Measurements from ENCODE around the gene CNGA2. TPM values are rescaled to one million over a fixed set of nuclear protein-coding genes. Genes with fewer than 3 reads are reported as not detected.

CNGA2 gene
- total and polyA plus RNA-seq, 10 of the 15 experiments (the other 5 are each of a cell fraction or from before 2014, with no cell fraction given) = not detected

- TF ChIP-seq TBL1XR1 (IDR thresholded peaks at IDR 0.05; ENCODE audit: low read depth, low read length) = no peak
- TF ChIP-seq RFX5 (IDR thresholded peaks at IDR 0.05; ENCODE audit: low read depth, low read length) = no peak
- TF ChIP-seq ELK1 (IDR thresholded peaks at IDR 0.05; ENCODE audit: low read depth, low read length) = no peak
- H4K20me1 ChIP-seq (ENCODE audit: control insufficient read depth, insufficient read depth) = no peaks in the 10 kb centered on the region
- in situ Hi-C loops (cut with MboI) (no loop called here), intact Hi-C loops (cut with micrococcal nuclease; ENCODE audit: unreplicated experiment) (no loop called here)
- no peak overlapping the region for H2AFZ ChIP-seq (ENCODE audit: control insufficient read depth, low read depth, low read length)
- H3K4me1 ChIP-seq (ENCODE audit: control insufficient read depth, insufficient read depth, low read length) = no peaks in the 10 kb centered on the region
- RAD21 ChIA-PET (ENCODE audit: unreplicated experiment) = no interaction called here
- FAIRE-seq (no peak), ATAC-seq (no peak), DNase-seq (ENCODE audit: low read depth, low spot score) (no peak)
- POLR2A ChIA-PET = no interaction called here
- H3K36me3 ChIP-seq (ENCODE audit: control insufficient read depth in 2 of 2, insufficient read depth in 2 of 2, low read length in 1 of 2) = no peaks in the 10 kb centered on the region
- H3K79me2 ChIP-seq (ENCODE audit: control insufficient read depth, insufficient read depth, low read length) = no peaks in the 10 kb centered on the region
- SMC1A ChIA-PET (ENCODE audit: uncharacterized antibody, unreplicated experiment) = no interaction called here
- no peak overlapping the region for H3K4me2 ChIP-seq (ENCODE audit: control insufficient read depth, insufficient read depth)
- no peaks in the 10 kb centered on the region; a peak in 1 of 4 replicates for H3K27me3 ChIP-seq (replicated peaks in 1 of 2; ENCODE audit: control insufficient read depth in 2 of 2, insufficient read depth in 2 of 2, low read length in 1 of 2)
- no peak overlapping the region for H3K9ac ChIP-seq (ENCODE audit: control insufficient read depth, insufficient read depth, low read length)
- H3K27ac ChIP-seq (ENCODE audit: control insufficient read depth, insufficient read depth) = no peak overlapping the region
- WGBS (ENCODE audit: insufficient coverage, insufficient replicate concordance, low lambda C conversion rate, missing lambda C conversion rate) = 0% methylated on average over 5 of the region's 5 CpGs
- no peaks in the 10 kb centered on the region for H3K9me3 ChIP-seq (replicated peaks; ENCODE audit: control insufficient read depth, insufficient read depth, low read length)
- no TSS peak for BruUV-seq (replicated peaks)
- H3K4me3 ChIP-seq = no peak overlapping the region
- CTCF ChIA-PET = interaction anchor here (1.1 kb wide), 1 partner anchor 23 kb away, joined by 3 read pairs; no protein-coding TSS in a partner anchor
These were observed 2.9 kb downstream of the CNGA2 start for GRCh38 chrX:151737494-151737893.

GRCh38 chrX:151738751-151739150 lies 4.2 kb downstream of the CNGA2 start:
- ATAC-seq = no peak
- Histone ChIP-seq H3K4me1 (ENCODE audit: control insufficient read depth, insufficient read depth, low read length) (no peaks in the 10 kb centered on the region), H3K4me2 (ENCODE audit: control insufficient read depth, insufficient read depth) (no peak overlapping the region), H2AFZ (ENCODE audit: control insufficient read depth, low read depth, low read length) (no peak overlapping the region), H3K4me3 (no peak overlapping the region), H3K27me3 (replicated peaks in 1 of 2; ENCODE audit: control insufficient read depth in 2 of 2, insufficient read depth in 2 of 2, low read length in 1 of 2) (no peaks in the 10 kb centered on the region; a peak in 1 of 4 replicates), H3K27ac (ENCODE audit: control insufficient read depth, insufficient read depth) (no peak overlapping the region), H3K9ac (ENCODE audit: control insufficient read depth, insufficient read depth, low read length) (no peak overlapping the region), H3K9me3 (replicated peaks; ENCODE audit: control insufficient read depth, insufficient read depth, low read length) (no peaks in the 10 kb centered on the region), H3K36me3 (ENCODE audit: control insufficient read depth in 2 of 2, insufficient read depth in 2 of 2, low read length in 1 of 2) (no peaks in the 10 kb centered on the region), H4K20me1 (ENCODE audit: control insufficient read depth, insufficient read depth) (no peaks in the 10 kb centered on the region), H3K79me2 (ENCODE audit: control insufficient read depth, insufficient read depth, low read length) (no peaks in the 10 kb centered on the region)
- intact Hi-C loops (cut with micrococcal nuclease; ENCODE audit: unreplicated experiment) = no loop called here
- ChIA-PET RAD21 (ENCODE audit: unreplicated experiment) (no interaction called here), POLR2A (no interaction called here), SMC1A (ENCODE audit: uncharacterized antibody, unreplicated experiment) (no interaction called here), CTCF (no interaction called here)
- in situ Hi-C loops (cut with MboI) = no loop called here
- no peak for DNase-seq (ENCODE audit: low read depth, low spot score)
- no TSS peak for BruUV-seq (replicated peaks)
- 20% methylated on average over 7 of the region's 7 CpGs for WGBS (ENCODE audit: insufficient coverage, insufficient replicate concordance, low lambda C conversion rate, missing lambda C conversion rate)
- no peak for FAIRE-seq
- TF ChIP-seq ZBED1 (IDR thresholded peaks at IDR 0.05; ENCODE audit: borderline replicate concordance) (no peak), NKRF (conservative IDR thresholded peaks at IDR 0.05) (no peak), ZZZ3 (IDR thresholded peaks at IDR 0.05; ENCODE audit: control insufficient read depth, insufficient read length, low read depth) (no peak), DPF2 (IDR thresholded peaks at IDR 0.05) (no peak), NR2C1 (IDR thresholded peaks at IDR 0.05) (no peak), TARDBP (IDR thresholded peaks at IDR 0.05; ENCODE audit: borderline replicate concordance) (no peak), PBX3 (IDR thresholded peaks at IDR 0.05; ENCODE audit: insufficient replicate concordance, low read depth, low read length) (no peak), E2F8 (IDR thresholded peaks at IDR 0.05; ENCODE audit: low read depth, partially characterized antibody) (no peak)

All from GM12878 (cell line).